ENCODE measurements around the gene HEATR3. TPM values are rescaled to one million over a fixed set of nuclear protein-coding genes. Genes with fewer than 3 reads are reported as not detected.

HEATR3 gene
- total and polyA plus RNA-seq, 2 donors = 7.4 to 19.4 TPM

DNA sequence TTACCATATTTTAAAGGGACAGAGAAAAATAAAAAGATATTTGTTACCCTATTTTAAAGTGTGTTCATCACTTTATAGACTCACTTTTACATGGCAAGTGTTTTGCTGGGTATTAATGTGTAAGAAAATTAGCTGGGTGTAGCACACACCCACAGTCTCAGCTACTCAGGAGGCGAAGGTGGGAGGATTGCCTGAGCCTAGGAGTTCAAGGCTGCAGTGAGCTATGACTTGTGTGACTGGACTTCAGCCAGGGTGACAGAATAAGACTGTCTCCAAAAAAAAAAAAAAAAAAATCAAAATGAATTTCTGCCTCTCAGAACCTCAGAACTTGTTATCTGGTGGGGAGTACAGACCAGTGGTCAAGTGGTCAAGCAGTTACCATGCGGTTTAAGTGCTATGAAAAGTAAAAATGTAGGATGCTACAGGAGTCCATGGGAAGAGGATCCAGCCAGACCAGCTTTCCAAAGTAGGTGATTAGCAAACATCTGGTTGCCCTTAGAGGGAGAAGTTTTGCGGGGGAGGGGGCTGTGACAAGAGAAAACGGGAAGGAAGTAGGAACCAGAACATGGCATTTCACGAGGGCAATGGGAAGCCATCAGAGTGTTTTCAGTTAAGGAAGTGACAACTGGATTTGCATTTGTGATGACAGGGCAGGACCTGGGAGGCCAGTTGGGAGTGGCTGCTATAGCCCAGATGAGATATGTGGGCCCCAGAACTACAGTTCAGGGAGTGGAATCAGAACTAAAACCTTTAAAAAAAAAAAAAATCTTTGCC lies 26.8 kb upstream of the HEATR3 start:
- 54% methylated on average over 5 of the region's 5 CpGs for WGBS
- peaks cover 2% of the 10 kb centered on the region for H3K36me3 ChIP-seq (ENCODE audit: insufficient read depth)
- H3K4me3 ChIP-seq (ENCODE audit: low read depth, low read length) = no peak overlapping the region
- no peak for DNase-seq (ENCODE audit: extremely low spot score)
- no peaks in the 10 kb centered on the region for H3K4me1 ChIP-seq (ENCODE audit: insufficient read depth)
- H3K27ac ChIP-seq (ENCODE audit: low read depth) = no peak overlapping the region

DNA sequence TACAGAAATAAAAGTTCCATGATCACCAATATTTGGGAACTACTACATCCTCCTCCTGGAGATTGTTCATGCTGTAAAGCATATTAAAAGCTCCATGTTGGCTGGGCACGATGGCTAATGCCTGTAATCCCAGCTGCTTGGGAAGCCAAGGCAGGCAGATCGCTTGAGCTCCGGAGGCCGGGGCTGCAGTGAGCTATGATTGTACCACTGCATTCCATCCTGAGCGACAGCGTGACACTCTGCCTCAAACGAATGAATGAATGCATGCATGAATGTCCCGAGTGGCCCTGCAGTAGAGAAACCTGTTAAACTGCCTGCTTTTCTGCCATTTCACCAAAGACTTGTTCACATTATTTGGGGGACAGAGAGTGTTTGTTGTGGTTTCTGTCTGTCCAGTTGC lies 25.8 kb upstream of the HEATR3 start:
- H3K27ac ChIP-seq (ENCODE audit: low read depth) = no peak overlapping the region
- DNase-seq (ENCODE audit: extremely low spot score) = no peak
- H3K4me3 ChIP-seq (ENCODE audit: low read depth, low read length) = no peak overlapping the region
- no peaks in the 10 kb centered on the region for H3K4me1 ChIP-seq (ENCODE audit: insufficient read depth)
- WGBS = 59% methylated on average over 8 of the region's 8 CpGs
- peaks cover 2% of the 10 kb centered on the region for H3K36me3 ChIP-seq (ENCODE audit: insufficient read depth)

DNA sequence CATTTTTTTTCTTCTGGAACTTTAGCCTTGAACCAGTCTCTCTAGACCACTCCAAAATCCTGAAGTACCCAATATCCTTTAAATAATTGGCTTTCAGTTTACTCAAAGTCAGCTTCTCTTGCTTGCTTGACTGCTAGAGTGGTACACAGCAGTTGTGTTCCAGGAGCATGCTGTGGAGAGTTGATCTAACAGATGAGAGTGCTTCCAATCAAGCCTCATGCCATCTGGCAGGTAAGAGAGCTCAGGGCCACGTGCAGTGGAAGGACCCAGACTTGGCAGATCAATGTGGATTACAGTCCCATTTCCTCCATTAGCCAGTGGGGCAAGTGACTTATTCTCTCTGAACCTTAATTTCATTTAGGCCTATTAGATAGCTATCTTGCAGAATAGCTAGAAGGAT lies 25.1 kb upstream of the HEATR3 start:
- Histone ChIP-seq H3K4me1 (ENCODE audit: insufficient read depth) (no peaks in the 10 kb centered on the region), H3K27ac (ENCODE audit: low read depth) (no peak overlapping the region), H3K4me3 (ENCODE audit: low read depth, low read length) (no peak overlapping the region), H3K36me3 (ENCODE audit: insufficient read depth) (peaks cover 2% of the 10 kb centered on the region)
- no peak for DNase-seq (ENCODE audit: extremely low spot score)
- WGBS = 52% methylated on average over 1 of the region's 1 CpG

DNA sequence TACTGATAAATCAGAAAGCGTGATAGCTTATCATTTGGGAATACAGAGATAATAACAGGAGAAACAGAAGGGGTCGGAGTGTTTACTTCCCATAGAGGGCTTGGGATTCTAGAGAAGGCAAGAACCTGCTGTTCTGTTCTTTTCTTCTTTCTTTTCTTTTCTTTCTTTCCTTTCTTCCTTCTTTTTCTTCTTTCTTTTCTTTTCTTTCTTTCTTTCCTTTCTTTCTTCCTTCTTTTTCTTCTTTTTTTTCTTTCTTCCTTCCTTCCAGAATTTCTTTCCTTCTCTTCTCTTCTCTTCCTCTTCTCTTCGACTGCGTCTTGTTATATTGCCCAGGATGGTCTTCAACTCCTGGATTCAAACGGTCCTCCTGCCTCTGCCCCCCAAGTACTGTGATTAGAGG lies 22.4 kb upstream of the HEATR3 start:
- H3K36me3 ChIP-seq (ENCODE audit: insufficient read depth) = no peaks in the 10 kb centered on the region
- no peaks in the 10 kb centered on the region for H3K4me1 ChIP-seq (ENCODE audit: insufficient read depth)
- H3K4me3 ChIP-seq (ENCODE audit: low read depth, low read length) = no peak overlapping the region
- no peak overlapping the region for H3K27ac ChIP-seq (ENCODE audit: low read depth)
- DNase-seq (ENCODE audit: extremely low spot score) = no peak
- 78% methylated on average over 5 of the region's 5 CpGs for WGBS

DNA sequence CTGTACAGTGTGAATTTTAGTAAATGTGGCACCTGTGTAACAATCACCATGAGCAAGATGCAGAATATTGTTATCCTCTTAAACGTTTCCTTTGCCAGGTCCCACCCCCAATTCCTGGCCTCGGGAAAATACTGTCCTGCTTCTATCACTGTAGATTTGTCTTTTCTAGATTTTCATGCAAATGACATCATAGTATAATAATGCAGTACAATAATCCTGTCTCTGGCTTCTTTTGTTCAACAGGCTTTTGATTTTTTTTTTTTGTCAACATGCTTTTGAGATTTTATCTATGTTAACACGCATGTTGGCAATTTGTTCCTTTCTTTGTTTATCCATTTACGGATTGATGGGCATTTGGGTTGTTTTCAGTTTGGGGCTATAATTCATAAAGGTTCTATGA lies 20.4 kb upstream of the HEATR3 start:
- H3K27ac ChIP-seq (ENCODE audit: low read depth) = no peak overlapping the region
- no peaks in the 10 kb centered on the region for H3K36me3 ChIP-seq (ENCODE audit: insufficient read depth)
- H3K4me1 ChIP-seq (ENCODE audit: insufficient read depth) = no peaks in the 10 kb centered on the region
- WGBS = 31% methylated on average over 4 of the region's 4 CpGs
- H3K4me3 ChIP-seq (ENCODE audit: low read depth, low read length) = no peak overlapping the region
- DNase-seq (ENCODE audit: extremely low spot score) = no peak

DNA sequence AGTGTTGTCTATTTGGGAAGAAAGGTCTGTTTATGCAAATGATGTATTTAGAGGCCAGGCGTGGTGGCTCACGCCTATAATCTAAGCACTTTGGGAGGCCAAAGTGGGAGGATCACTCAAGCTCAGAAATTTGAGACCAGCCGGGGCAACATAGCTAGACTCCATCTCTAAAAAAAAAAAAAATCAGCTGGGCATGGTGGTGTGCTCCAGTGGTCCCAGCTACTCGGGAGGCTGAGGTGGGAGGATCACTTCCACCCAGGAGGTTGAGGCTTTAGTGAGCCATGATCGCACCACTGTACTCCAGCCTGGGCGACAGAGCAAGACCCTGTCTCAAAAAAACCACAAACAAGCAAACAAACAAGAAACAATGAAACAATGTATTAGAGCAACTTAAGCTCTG lies 18.9 kb upstream of the HEATR3 start:
- Histone ChIP-seq H3K4me1 (ENCODE audit: insufficient read depth) (no peaks in the 10 kb centered on the region), H3K36me3 (ENCODE audit: insufficient read depth) (no peaks in the 10 kb centered on the region), H3K27ac (ENCODE audit: low read depth) (no peak overlapping the region), H3K4me3 (ENCODE audit: low read depth, low read length) (no peak overlapping the region)
- DNase-seq (ENCODE audit: extremely low spot score) = no peak
- 87% methylated on average over 6 of the region's 6 CpGs for WGBS

DNA sequence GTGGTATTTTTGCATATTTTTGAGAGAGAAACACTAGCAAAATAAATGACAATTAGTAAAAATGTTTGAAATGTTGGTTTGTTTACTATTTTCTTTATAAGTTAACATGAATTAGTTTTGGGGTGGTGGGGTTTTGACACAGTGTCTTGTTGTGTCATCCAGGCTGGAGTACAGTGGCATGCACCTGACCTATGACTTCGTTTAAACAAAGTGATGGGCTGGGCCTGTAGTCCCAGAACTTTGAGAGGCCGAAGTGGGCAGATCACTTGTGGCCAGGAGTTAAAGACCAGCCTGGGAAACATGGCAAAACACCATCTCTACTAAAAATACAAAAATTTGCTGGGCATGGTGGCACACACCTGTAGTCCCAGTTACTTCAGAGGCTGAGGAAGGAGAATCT lies 17.9 kb upstream of the HEATR3 start:
- Histone ChIP-seq H3K4me3 (ENCODE audit: low read depth, low read length) (no peak overlapping the region), H3K4me1 (ENCODE audit: insufficient read depth) (no peaks in the 10 kb centered on the region), H3K27ac (ENCODE audit: low read depth) (no peak overlapping the region), H3K36me3 (ENCODE audit: insufficient read depth) (no peaks in the 10 kb centered on the region)
- DNase-seq (ENCODE audit: extremely low spot score) = no peak
- WGBS = 68% methylated on average over 2 of the region's 2 CpGs

DNA sequence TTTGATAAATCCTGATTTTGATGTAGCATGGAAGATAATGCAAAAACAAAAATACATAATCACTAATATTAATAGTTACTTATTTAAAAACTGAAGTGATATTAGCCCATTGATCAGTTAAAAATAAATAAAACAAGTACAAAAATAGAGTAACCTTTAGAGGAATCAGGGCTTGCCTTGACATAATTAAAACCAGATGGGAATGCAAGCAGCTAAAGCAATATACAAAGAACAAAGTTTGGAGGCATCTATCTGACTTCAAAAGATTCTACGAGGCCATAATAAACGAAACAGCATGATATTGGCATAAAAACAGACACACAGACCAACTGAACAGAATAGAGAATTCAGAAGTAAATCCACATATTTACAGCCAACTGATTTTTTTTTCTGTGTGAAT lies 15.0 kb upstream of the HEATR3 start:
- no peaks in the 10 kb centered on the region for H3K36me3 ChIP-seq (ENCODE audit: insufficient read depth)
- no peak overlapping the region for H3K27ac ChIP-seq (ENCODE audit: low read depth)
- no peaks in the 10 kb centered on the region for H3K4me1 ChIP-seq (ENCODE audit: insufficient read depth)
- H3K4me3 ChIP-seq (ENCODE audit: low read depth, low read length) = no peak overlapping the region
- DNase-seq (ENCODE audit: extremely low spot score) = no peak
- 22% methylated on average over 2 of the region's 2 CpGs for WGBS

DNA sequence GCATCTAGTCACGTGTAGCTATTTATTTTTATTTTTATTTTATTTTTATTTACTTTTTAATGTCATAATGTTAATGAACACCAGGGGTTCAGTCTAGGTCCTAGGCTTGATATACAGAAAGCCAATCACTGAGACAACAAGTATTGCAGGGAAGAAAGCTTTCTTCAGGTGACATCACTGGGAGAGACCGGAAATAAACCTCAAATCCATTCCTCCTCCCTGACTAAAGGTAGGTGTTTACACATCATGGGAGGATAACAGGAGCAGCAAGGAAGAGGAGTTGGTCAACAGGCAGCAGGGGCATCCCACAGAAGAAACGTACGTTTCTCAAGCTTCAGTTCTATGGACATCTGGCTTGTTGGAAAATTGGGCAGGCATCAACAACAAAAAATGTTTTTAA lies 9.5 kb upstream of the HEATR3 start:
- Histone ChIP-seq H3K4me1 (ENCODE audit: insufficient read depth) (no peaks in the 10 kb centered on the region), H3K4me3 (ENCODE audit: low read depth, low read length) (no peak overlapping the region), H3K27ac (ENCODE audit: low read depth) (no peak overlapping the region), H3K36me3 (ENCODE audit: insufficient read depth) (no peaks in the 10 kb centered on the region)
- WGBS = 87% methylated on average over 4 of the region's 4 CpGs
- no peak for DNase-seq (ENCODE audit: extremely low spot score)

DNA sequence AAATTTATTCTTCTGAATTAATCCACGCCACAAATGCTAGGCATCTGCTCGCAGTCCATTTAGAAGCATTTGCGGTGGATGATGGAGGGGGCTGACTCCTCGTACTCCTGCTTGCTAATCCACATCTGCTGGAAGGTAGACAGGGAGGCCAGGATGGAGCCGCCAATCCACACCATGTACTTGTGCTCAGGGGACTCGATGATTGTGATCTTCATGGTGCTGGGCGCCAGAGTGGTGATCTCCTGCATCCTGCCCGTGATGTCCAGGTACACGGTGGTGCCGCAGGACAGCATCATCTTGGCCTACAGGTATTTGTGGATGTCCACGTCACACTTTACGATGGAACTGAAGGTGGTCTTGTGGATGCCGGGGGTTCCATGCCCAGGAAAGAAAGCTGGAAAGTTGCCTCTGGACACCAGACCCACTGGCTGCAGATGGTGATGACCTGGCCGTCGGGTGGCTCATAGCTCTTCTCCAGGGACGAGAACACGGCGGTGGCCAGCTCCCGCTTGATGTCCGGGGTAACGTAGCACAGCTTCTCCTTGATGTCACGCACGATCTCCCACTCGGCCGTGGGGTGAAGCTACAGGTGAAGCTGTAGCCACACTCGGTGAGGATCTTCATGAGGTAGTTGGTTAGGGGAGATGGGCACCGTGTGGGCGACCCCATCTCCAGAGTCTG lies 7.5 kb upstream of the HEATR3 start:
- DNase-seq (ENCODE audit: extremely low spot score) = no peak
- WGBS = 94% methylated on average over 28 of the region's 28 CpGs
- Histone ChIP-seq H3K4me3 (ENCODE audit: low read depth, low read length) (no peak overlapping the region), H3K4me1 (ENCODE audit: insufficient read depth) (no peaks in the 10 kb centered on the region), H3K36me3 (ENCODE audit: insufficient read depth) (no peaks in the 10 kb centered on the region), H3K27ac (ENCODE audit: low read depth) (no peak overlapping the region)

DNA sequence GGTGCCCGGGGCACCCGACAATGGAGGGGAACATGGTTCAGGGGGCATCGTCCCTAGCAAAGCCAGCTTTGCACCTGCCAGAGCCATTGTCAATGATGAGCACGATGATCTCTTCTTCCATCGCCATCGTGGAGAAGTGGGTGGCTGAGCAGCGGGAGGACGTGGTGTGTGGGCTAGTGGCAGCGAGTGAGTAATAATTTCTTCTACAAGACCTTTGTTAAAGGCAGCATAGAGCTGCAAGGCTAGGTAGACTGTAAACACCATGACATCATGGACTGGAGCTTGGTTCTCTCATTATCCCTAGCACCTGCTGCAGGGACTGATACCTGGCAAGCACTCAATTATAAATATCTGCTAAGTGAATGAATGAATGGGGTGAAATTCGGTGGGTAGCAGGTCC lies 6.7 kb upstream of the HEATR3 start:
- WGBS = 90% methylated on average over 10 of the region's 10 CpGs
- no peaks in the 10 kb centered on the region for H3K4me1 ChIP-seq (ENCODE audit: insufficient read depth)
- DNase-seq (ENCODE audit: extremely low spot score) = no peak
- H3K36me3 ChIP-seq (ENCODE audit: insufficient read depth) = no peaks in the 10 kb centered on the region
- no peak overlapping the region for H3K4me3 ChIP-seq (ENCODE audit: low read depth, low read length)
- H3K27ac ChIP-seq (ENCODE audit: low read depth) = no peak overlapping the region

DNA sequence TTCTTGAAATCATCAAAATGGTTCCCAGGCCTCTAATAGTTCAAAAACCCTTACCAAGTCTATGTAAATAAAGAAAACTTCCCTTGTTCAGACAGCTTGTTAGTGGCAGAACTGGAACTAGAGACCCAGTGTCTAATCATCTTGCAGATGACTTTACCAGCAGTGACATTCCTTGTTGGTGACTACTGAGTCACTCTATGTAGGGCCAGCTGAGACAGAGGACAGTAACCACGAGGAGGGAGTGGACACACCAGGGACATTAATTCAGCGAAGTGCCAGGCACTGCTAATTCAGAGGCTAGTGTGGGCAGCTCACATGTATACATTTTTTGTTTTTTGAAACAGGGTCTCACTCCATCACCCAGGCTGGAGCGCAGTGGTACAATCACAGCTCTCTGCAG lies 6.1 kb upstream of the HEATR3 start:
- DNase-seq (ENCODE audit: extremely low spot score) = no peak
- no peaks in the 10 kb centered on the region for H3K36me3 ChIP-seq (ENCODE audit: insufficient read depth)
- H3K4me3 ChIP-seq (ENCODE audit: low read depth, low read length) = no peak overlapping the region
- no peaks in the 10 kb centered on the region for H3K4me1 ChIP-seq (ENCODE audit: insufficient read depth)
- H3K27ac ChIP-seq (ENCODE audit: low read depth) = no peak overlapping the region
- 82% methylated on average over 3 of the region's 3 CpGs for WGBS

DNA sequence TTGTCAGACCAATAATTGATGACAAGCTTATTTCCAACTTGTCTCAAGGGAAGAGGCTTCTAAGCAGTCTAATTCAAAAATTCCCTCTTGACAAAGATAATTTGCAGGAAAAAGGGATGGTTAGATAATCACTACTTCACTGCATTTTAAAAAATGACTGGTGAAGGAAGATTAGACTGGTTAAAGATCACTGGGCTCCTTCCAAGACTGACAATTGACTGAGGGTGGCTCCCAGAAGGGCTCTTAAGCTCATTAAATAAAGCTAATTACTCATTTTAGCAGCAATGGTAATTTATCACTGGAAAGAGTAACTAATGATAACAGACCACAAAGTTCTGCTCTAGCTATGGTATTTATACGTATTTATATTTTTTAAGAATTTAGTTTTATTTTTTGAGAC lies 4.4 kb upstream of the HEATR3 start:
- no peaks in the 10 kb centered on the region for H3K4me1 ChIP-seq (ENCODE audit: insufficient read depth)
- no peaks in the 10 kb centered on the region for H3K36me3 ChIP-seq (ENCODE audit: insufficient read depth)
- 42% methylated on average over 1 of the region's 1 CpG for WGBS

DNA sequence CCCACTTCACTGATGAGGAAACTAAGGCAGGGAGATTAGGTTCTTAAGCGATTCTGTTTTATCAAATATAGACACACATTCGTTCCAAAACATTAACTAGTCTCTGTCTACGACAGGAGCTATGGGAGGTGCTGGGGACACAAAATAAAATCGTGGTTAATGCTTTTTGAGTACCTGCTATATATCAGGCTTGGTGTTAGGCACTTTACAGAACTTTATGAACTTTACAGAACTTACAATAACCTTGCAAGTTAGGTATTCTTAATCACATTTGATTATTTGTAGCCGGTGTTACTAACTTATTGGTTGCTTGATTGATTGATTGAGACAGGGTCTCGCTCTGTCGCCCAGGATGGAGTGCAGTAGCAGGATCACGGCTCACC lies 538 bp upstream of the HEATR3 start:
- H3K36me3 ChIP-seq (ENCODE audit: insufficient read depth) = no peaks in the 10 kb centered on the region
- H3K4me3 ChIP-seq (ENCODE audit: low read depth, low read length) = no peak overlapping the region
- DNase-seq (ENCODE audit: extremely low spot score) = no peak
- no peaks in the 10 kb centered on the region for H3K4me1 ChIP-seq (ENCODE audit: insufficient read depth)
- 81% methylated on average over 8 of the region's 8 CpGs for WGBS
- no peak overlapping the region for H3K27ac ChIP-seq (ENCODE audit: low read depth)

More for the DNA sequence above, 4.4 kb upstream of the HEATR3 start:
- Histone ChIP-seq H3K27ac (ENCODE audit: low read depth) (no peak overlapping the region), H3K4me3 (ENCODE audit: low read depth, low read length) (no peak overlapping the region)
- no peak for DNase-seq (ENCODE audit: extremely low spot score)

Data from urinary bladder (tissue), 4 donors.